Measurements from ENCODE around the gene MEIS2.

MEIS2 gene

DNA sequence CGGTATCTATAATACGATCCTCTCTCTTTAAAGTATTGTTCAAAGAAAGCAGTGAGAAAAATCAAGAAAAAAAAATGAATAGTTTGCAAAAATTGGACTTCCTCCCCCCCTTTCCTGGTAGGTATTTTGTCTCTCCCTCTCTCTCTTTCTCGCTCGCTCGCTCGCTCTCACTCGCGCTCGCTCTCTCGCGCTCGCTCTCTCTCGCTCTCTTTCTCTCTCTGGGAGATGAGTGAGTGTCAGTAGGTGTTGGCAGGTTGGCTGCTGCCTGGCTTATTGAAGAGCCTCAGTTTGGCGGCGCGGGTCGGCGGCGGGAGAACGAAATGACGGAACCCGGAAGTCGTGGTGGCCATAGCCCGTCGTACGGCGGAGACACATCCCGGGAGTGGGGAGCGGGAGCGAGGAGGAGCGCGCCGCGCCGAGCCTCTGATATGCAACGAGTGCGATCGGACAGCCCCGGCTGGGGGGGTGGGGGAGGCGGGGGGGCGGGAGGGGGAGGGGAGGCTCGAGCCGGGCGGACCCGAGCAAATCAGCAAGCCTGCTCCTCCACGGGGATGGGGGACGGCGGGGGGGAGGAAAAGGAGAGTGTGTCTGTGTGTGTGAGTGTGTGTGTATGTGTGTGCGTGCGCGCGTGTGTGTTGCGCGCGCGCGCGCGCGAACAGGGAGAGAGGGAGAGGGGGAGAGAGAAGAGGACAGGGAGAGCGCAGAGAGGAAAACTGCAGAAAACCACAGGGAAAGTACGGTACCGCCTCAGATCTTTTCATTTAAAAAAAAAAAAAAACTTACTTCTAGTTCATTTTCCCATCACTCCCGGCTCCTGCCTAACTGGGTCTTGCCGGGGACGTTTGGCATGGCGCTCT, at the start of gene MEIS2:
Gene MEIS2 (minus strand): TSS at position 441 of the 857 bp plus-strand sequence. CDS start 1,083 bp downstream, outside the sequence.
- DNase-seq, result peak; percentile 56

DNA sequence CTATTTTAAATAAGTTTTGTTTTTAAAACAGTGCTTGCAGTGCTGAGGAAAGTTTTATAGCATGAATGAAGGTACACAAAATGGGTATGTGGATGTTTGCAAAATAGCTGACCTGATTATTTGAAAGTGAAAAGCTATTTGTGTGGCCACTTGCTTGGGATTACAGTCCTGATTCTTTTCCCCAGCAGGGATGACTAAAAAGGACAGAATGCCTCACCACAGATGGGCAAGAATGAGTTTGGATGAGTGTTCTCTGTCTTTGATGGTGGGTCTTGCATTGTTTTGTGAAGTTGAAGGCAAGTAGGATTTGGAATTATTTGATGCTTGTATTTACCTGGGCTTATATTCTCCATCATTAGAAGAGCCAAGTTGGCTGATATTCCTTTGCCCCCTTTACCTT, 48.8 kb upstream of the MEIS2 start:
- DNase-seq, result no peak

DNA sequence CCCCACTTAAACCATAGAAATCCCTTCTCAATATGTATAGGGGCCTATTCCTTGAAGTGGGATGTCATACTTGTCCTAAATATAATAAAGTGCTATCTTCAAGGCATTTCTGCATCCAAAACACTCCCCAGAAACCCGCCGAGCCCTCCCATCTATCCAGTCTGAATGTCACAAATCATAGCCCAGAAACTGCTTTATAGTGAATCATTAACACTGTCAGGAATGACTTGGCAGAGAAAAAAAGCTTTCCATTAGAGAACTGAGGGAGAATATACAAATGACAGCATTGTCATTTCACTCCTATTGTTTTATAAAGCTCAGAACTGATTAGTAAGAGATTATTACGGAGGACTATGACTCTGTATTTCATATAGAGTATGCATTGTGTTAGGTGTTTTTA, 48.4 kb upstream of the MEIS2 start:
- DNase-seq, result no peak

DNA sequence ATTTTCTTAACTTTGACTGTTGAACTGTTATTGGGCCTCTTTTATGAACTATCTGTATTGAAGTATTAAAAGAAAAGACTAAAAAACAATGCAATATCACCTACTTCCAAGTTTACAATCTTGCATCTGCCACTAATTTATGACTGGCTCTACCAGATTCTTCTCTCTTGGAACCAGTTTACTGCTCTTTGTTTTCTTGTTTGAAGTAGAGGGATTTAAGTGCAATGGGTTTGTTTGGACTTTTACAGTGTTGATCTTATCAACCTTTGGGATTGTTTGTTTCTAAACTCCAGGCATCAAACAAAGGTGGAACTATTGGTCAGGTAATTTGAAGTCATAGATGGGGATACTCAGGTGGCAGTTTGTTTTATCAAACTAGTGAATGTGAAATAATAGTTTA, 43.0 kb upstream of the MEIS2 start:
- no peak for DNase-seq

DNA sequence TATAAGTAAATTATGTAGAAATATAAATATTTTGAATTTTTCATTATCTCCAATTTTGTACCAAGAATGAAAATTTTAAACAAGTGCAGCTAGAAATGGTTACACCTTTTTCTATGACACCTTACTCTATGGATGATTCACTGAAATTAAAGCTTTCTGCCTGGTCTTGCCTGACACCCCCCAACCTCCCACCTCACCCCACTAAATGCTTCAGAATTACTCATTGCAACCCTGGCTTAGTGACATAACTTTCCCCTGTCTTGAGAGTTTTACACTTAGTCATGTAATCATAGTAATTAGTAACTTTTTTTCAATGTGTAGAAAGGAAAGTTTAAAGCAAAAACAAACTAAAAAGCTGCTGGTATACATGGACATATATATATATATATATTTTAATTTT, 42.0 kb upstream of the MEIS2 start:
- DNase-seq, result no peak

DNA sequence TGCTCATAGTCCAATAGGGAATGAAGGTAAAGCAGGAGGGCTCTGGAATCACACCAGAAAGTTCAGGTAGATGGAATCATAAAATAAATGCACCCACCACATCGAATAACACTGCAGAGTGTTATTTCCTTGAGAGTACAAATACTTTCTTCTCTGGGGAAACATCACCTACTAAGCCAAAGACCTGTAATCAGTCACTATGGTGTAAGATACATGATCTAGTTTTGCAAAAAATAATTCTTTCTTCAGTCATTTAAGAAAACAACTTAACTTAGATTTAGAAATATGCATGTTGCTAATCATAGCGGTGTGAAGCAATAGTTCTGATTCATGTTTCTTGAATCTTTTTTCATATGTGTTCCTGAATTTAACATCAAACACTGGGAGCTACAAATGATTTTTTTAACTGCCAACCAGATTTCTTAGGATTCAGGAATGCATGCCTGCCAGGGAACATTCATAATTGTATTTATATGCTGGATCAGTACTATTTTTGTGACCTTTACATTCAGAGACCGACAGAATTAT, 40.2 kb upstream of the MEIS2 start:
- DNase-seq, result no peak

DNA sequence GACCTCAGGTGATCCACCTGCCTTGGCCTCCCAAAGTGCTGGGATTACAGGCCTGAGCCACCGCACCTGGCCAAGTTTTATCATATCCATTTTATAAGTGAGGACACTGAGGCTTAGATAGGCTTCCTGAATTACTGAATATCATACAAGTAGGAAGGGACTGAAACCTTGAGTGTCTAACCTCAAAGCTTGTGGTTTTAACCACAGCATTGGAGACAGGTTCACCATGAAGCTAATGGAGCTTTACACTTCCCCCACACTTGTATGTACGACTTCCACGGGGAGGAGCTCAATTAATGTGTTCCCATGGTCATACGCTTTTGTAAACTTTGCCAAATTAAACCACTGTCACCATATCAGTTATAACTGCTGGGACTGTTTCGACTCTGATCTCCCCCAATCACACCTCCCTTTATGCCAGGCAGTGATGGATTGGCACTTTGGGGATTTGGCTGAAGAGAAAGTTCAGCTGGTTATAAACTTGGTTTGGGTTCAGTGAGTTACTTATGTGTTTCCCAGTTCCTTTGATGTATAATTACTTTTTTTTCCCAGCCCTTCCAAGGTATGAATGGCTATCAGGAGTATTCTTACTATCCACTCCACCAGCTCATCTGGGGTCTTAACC, 38.4 kb upstream of the MEIS2 start:
- DNase-seq, result no peak

DNA sequence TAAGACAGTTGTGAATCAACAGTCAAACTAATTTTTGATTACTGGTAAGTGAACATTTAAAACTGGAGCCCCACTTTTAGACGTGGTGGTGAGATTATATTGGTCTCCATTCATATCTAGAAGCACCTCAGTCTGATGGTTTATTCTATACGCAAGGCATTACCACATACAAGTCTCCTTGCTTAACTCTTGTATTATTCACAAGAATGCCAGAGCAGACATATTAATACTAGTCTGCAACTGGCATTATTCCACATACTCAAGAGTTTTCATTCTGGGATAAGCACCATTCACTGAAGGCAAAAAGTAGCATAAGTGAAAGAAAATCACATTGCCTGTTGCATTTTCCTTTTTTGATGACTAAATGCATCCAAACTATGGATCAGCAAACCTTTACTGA, 36.9 kb upstream of the MEIS2 start:
- DNase-seq, result no peak

DNA sequence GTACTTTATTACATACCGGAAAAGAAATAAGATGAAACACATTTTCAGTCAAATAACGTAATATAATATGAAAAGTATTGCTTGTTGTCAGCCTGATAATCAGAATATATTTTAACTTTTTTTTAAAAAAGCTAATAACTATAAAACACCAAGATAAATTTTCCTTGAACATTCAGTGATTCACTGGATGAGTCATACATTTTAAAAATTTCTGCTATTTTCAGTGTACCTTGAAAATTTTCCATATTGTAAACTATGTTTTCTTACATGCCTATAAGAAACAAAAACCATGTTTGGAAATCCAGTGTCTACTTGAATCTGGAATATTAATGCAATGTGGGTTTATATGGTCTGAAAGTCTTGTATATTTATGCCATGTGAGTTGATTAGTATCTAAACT, 36.3 kb upstream of the MEIS2 start:
- no peak for DNase-seq

DNA sequence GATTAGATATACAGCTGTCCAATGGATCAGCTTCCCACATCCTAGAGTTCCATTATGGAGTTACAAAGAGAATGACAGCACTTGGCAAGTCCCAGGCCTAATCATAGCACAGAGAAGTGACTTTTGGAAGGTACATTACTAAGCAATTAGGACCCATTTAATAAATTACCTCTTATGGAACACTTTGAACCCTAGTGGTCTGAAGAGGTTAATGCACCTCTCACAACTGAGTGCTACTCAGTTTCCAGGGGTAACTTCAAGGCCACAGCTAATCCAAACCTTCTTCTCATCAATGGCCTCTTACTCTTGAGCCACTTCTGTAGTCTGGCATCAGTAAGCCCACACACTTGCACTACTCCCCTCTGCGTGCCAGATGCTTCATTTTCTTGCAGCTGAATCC, 34.9 kb upstream of the MEIS2 start:
- peak; percentile 29 for DNase-seq

DNA sequence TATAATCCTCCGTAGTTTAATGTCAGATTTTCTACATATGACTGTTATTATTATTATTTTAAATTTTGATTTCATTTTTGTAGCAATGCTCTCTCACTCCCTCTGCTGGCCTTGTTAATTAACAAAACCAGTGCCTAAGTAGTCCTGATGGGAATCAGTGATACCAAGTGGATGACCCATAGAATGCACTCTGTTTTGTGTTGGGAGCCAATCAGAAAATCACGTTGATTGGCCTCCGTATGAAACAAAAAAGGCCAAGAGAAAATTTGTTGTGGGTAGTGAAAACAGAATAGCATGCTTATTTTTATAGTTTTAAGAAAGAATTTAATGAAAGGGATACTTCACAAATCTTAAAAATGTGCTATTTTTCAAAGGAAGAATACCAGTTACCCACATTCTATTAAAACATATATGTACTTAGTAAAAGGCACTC, 34.4 kb upstream of the MEIS2 start:
- no peak for DNase-seq

DNA sequence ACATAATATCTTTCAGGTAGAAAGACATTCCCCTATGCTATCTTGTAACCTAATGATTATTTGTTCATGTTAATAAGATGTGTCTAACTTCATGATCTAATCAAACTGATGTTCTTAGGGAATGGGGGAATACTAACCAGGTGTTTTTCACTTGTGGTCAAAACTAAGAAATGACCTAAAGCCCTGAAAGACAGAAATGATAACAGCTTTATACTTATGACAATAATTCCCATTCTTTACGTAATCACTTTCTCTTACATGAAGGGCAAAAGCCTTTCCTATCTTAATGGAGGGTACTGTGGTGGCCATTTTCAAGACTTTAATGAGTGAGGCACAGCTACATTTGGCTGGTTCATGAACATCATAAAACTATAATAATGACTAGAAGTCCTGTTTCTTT, 33.9 kb upstream of the MEIS2 start:
- no peak for DNase-seq

DNA sequence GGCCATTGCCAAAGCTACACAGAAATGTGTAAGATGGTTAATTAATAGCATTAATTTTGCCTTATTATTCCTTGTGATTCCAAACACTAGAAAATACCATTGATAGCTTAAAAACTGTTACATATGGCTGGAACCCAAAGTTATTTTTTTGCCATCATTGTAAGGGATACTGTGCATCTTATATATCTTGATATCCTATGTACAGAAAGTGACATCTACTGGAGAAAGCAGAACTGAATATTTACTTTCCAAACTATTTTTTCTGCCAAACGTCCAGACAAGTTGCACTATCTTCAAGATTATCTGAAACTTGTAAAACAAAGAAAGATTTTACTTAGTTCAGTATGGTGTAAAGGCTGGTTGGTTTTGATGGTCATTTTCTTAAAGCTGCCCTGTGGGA, 33.3 kb upstream of the MEIS2 start:
- no peak for DNase-seq

DNA sequence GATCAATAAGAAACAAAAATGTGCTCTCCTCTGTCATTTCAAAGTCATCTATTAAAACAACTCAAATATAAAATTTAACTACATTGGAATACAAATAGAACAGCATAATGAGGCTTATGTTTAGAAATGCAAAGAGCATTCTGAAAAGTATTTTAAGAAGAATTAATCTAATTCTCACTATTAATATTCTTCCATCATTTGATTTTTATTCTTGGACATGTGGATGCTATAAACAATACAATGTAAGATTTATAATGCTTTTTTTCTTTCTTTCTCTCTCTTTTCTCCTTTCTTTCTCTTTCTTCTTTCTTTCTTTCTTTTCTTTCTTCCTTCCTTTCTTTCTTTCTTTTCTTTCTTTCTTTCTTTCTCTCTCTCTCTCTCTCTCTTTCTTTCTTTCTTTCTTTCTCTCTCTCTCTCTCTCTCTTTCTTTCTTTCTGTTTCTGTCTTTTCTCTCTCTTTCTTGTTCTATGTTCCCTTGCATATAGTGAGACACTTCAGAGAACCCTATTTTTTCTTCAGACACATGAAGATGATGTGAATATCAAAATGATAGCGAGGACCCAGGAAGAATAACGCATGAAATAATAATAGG, 32.6 kb upstream of the MEIS2 start:
- DNase-seq, result no peak

DNA sequence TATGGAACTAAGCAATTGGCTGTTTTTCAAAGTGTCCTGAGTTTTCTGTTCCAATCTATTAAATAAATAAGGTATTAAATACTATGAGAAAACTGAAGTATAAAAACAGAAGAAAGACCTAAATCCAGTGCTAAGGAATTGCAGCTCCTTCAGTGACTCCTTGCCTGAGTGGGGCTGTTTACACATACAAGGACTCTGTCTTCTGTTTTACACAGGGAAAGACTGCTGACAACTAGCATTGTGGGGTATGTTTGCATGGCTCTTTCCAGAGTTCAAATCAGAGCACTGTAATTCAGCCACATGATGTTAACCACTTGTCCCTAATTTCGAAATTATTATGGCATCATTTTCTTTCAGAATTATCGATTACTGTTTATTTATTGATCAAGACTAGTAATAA, 31.3 kb upstream of the MEIS2 start:
- no peak for DNase-seq

DNA sequence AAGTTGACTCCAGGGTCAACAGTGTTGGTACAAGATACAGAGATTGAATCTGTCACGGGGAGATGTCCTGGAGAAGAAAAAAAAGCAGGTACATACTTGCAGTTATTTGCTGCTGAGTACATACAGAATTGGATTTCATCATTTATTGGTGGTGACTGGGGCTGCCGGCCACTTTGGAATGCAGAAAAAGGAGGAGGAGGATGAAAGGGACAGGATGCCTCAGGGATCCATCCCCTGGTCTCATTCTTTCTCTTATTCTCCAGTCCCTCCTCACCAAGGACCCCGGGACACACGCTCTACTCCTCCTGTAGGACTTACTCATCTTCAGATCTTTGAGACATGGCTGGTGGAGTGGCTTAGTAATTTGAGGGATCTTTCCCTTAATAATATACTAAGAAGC, 30.0 kb upstream of the MEIS2 start:
- DNase-seq, result no peak

DNA sequence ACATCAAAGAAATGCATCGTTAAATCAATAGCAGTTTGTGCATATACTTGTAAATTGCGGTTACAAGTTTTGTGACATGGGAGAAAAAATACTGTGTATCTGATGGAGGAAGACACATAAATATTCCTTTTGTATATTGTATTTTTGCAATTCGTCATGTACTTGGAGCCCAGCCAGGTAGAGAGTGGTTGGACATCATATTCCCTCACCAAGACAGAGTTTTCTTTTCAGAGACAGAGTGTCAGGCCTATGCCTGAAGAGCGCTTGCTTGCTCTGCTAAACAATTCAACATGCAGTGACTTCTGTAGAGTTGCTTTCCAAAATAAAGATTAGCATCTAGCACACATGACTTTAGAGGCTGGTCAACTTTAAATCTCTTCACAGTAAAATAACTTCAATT, 24.8 kb upstream of the MEIS2 start:
- no peak for DNase-seq

DNA sequence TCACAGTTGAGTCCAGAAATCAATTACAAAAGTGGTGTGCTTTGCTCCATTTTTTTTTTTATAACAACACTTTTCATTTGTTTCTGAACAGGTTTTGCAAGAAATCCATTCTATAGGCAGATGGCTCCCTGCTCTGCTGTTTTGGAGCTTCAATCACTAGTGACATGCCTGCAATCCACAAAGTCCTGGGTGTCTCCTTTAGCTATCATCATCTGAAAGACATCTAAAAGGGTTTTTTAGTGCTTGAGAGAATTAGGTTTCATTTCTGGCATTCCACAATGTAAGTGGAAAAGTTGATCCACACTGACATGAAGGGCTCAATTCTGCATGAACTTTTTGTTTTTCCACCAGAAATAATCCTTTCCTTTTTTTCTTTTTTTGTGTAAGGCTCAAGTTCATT, 24.0 kb upstream of the MEIS2 start:
- no peak for DNase-seq

DNA sequence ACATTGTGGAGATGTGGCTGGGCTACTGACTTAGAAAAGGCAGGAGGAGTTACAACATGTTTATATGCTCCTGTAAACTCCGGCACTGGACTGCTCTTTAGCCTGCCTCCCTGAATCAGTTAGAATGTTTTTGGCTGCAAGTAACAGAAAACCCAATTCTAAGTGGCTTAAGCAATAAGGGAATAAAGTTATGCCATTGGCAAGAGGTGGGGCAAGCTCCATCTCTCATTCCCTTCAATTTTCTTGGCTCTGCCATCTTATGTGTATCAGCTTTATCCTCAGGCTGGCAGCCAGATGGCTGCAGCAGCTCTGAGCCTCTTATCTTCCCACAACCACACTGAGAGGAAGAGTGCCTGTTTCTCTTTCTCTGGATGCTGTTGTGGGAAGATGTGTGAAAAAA, 22.4 kb upstream of the MEIS2 start:
- DNase-seq, result no peak

DNA sequence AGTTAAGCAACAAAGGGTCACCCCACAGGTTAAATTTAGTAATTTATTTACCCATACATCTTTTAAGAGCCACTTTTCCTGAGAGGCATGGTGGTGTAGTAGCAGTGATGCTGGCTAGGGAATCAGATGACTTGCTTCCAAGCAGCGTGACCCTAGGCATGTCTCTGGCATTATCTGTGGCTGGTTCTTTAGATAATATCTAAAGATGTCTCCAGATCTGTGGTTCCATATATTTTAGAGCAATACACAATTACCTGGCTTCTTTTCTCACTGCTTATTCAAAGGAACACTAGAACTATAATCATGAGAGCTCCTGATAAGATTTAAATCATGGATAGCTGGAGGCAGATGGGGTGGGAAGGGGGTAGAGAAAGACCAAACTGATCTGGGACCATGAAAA, 21.1 kb upstream of the MEIS2 start:
- DNase-seq, result no peak

DNA sequence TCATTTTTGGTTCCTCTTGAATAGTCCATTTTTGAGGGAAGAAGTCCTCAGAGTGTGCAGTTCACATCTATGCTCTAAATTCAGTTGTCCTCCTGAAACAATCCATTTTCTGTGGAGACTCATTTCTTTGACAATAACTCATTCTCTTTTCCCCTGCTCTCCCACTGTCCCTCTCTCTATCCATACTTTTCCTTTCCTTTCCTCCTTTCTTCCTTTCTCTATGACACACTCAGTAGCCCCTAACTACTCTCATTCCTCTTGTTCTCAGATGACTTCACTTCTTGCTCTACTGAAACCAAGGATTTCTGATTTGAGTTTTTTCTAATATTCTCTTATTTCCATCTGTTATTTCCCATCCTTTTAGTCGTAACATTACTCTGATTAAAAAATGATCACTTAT, 16.7 kb upstream of the MEIS2 start:
- DNase-seq, result no peak

DNA sequence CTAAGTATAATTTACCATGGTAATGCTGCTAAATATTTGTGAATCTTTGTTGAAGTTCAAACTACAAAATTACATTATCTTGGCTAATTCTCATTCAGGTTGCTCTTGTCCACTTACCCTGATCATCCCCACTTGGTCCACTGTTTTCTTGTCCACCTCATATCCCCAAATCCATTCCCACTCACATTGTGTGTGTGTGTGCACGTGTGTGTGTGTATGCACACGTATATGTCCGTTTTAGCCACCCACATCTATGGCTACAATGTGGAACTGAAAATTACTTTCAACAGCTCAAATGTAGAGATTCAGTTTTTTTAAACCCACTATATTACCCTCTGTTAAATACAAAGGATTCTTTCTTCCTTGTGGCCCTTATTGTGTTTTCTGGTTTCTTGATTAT, 15.2 kb upstream of the MEIS2 start:
- DNase-seq, result no peak

DNA sequence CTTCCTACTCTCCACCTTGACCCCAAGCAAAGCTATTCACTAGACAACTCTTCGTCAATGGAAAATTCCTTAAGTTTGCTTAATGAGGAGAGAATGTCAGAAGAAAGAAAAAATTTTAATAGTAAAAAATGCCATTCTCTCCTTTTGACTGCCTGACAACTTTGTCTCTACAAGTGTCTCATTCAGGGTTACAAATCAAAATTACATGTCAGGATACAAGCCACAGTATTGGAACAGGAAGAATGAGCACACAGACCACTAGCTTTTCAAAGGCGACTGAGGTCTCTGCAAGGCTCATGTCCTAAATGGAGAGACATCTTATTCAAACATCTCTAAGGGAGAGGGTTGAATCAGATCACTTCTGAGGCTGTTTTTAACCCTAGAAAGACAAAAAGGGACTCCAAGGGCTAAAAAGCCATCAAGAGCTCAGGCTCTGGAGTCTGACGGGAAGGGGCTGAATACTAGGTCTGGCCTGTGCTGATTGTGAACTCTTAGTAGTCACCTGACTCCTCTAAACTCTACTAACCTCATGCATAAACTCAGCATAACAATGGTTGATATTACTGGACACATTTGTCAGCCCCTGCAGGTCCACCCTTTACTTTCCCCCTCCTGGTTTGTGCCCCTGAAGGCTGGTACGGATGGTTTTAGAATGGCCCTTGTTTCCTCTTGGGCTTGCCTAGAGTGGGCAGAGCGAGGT, 12.8 kb upstream of the MEIS2 start:
- DNase-seq, result no peak

Data from NCI-H1092 treated with DMSO at 0.1 percent for 48 hours (cell line).